K562 (cell line): ENCODE measurements around the gene PRF1. TPM values are rescaled to one million over a fixed set of nuclear protein-coding genes. Genes with fewer than 3 reads are reported as not detected.

Source experiments
- ATAC-seq: fragments of 200-7000 bp; cut with Tn5 transposase; 3 replicates; pipeline ENCODE4 v1.9.1; 2020; ENCODE audit warnings: moderate library complexity
- BruUV-seq: library from RNA; stranded (reverse); fragments of 400-500 nt; replicated peaks from 2 replicates; lab custom pipeline; 2021; lab: Mats Ljungman, UMichigan
- CTCF ChIA-PET: fragments of 300-600 bp; formaldehyde crosslinking; extraction: SDS; loops from one replicate; lab custom pipeline; 2021; ENCODE audit warnings: low intra/inter-chr PET ratio; lab: Yijun Ruan, JAX
- POLR2A ChIA-PET: fragments of 300-600, 350-650 bp; sonication (Branson Sonifier 250); formaldehyde crosslinking; extraction: SDS; loops from one replicate; lab custom pipeline; 2021; ENCODE audit warnings: antibody characterized with exemption, inconsistent platforms; lab: Yijun Ruan, JAX
- DNase-seq, 4 experiments: peaks; one replicate each; pipeline versions ENCODE4 v3.0.0 to v3.0.0-alpha.2; 2011 to 2018; ENCODE audit warnings: low spot score in 3 of 4, mixed read lengths in 3 of 4; ENCODE audit errors: extremely low read depth in 1 of 4
- FAIRE-seq: peaks from 2 replicates; lab custom pipeline; 2011; peaks lifted over from hg19 to GRCh38; lab: Jason Lieb, UNC
- H2AFZ ChIP-seq: 2 replicates; pipeline ENCODE4 v1.6.0; 2011; ENCODE audit warnings: low read depth, low read length, control low read depth, inconsistent platforms
- H3K27ac ChIP-seq: fragments of 200-600 bp; 3 replicates; pipeline ENCODE4 v1.8.0; 2011; ENCODE audit warnings: low read depth, mild to moderate bottlenecking, control low read depth, inconsistent platforms, low read length, moderate library complexity, mixed read lengths; ENCODE audit errors: extremely low read depth
- H3K27me3 ChIP-seq, 2 experiments: fragments of 300-600 bp in 1 of 2; 2 replicates in 1 of 2; 3 replicates in 1 of 2; pipeline versions ENCODE4 v1.6.0 to v1.8.0; 2011; ENCODE audit warnings: inconsistent platforms in 2 of 2, low read length in 2 of 2, mild to moderate bottlenecking in 1 of 2, mixed read lengths in 1 of 2, moderate library complexity in 1 of 2; ENCODE audit not compliant: control insufficient read depth in 2 of 2, insufficient read depth in 2 of 2
- H3K36me3 ChIP-seq: fragments of 300-600 bp; 3 replicates; pipeline ENCODE4 v1.8.0; 2011; ENCODE audit warnings: mild to moderate bottlenecking, low read length, inconsistent platforms; ENCODE audit not compliant: control insufficient read depth, insufficient read depth
- H3K4me1 ChIP-seq, 2 experiments: fragments of 200-600 bp in 1 of 2; replicated peaks in 1 of 2; 2 replicates in 1 of 2; 3 replicates in 1 of 2; pipeline versions ENCODE4 v1.5.1 to v1.8.0; 2011; ENCODE audit warnings: inconsistent platforms in 2 of 2, low read length in 2 of 2, mild to moderate bottlenecking in 1 of 2, mixed read lengths in 1 of 2, moderate library complexity in 1 of 2; ENCODE audit not compliant: control insufficient read depth in 2 of 2, insufficient read depth in 2 of 2
- H3K4me2 ChIP-seq: 2 replicates; pipeline ENCODE4 v1.6.1; 2011; ENCODE audit warnings: low read length, control low read depth, inconsistent platforms, mixed read lengths; ENCODE audit not compliant: insufficient read depth
- H3K4me3 ChIP-seq: fragments of 200-600 bp; sonication (generic), shearing (Covaris generic); 2 replicates; pipeline ENCODE4 v1.5.1; 2016; ENCODE audit warnings: control low read depth, inconsistent platforms
- H3K79me2 ChIP-seq: fragments of 200-600 bp; 3 replicates; pipeline ENCODE4 v1.8.0; 2011; ENCODE audit warnings: low read length, inconsistent platforms; ENCODE audit not compliant: control insufficient read depth, insufficient read depth
- H3K9ac ChIP-seq, 2 experiments: 2 replicates each; pipeline versions ENCODE4 v1.6.0 to v1.6.1; 2011; ENCODE audit warnings: low read depth in 2 of 2, low read length in 2 of 2, control low read depth in 1 of 2, inconsistent platforms in 1 of 2, mild to moderate bottlenecking in 1 of 2, mixed read lengths in 1 of 2; ENCODE audit not compliant: insufficient read depth in 1 of 2
- H3K9me1 ChIP-seq: one replicate; pipeline ENCODE4 v1.6.0; 2011; ENCODE audit warnings: inconsistent platforms, mild to moderate bottlenecking, low read length, moderate library complexity; ENCODE audit not compliant: control insufficient read depth, insufficient read depth
- H3K9me3 ChIP-seq: replicated peaks from 2 replicates; pipeline ENCODE4 v1.5.1; 2011; ENCODE audit warnings: low read depth, low read length, inconsistent platforms; ENCODE audit not compliant: control insufficient read depth, insufficient read depth
- H4K20me1 ChIP-seq: replicated peaks from 2 replicates; pipeline ENCODE4 v1.6.1; 2011; ENCODE audit warnings: low read length, inconsistent platforms, mixed read lengths; ENCODE audit not compliant: control insufficient read depth, insufficient read depth
- ARID4B ChIP-seq: sonication (generic); formaldehyde crosslinking; IDR thresholded peaks from 2 replicates; pipeline ENCODE4 v1.8.0; 2022; ENCODE audit warnings: mild to moderate bottlenecking, missing genetic modification reagents
- ESRRA ChIP-seq: fragments of 450-650 bp; IDR thresholded peaks from 2 replicates; pipeline ENCODE4 v1.6.1; 2014; ENCODE audit warnings: low read depth, mild to moderate bottlenecking, moderate library complexity, borderline replicate concordance
- HDGF ChIP-seq: fragments of 450-650 bp; IDR thresholded peaks from 2 replicates; pipeline ENCODE4 v1.6.1; 2016
- NEUROD1 ChIP-seq: fragments of 150-350 bp; IDR thresholded peaks from 2 replicates; pipeline ENCODE4 v1.6.1; 2014; ENCODE audit warnings: borderline replicate concordance, low read length, low read depth; ENCODE audit not compliant: partially characterized antibody
- RCOR1 ChIP-seq, 2 experiments: IDR thresholded peaks; 2 replicates each; pipeline ENCODE4 v1.6.1; 2012; ENCODE audit warnings: low read depth in 2 of 2, low read length in 2 of 2, borderline replicate concordance in 1 of 2, improper control_type of control experiment in 1 of 2
- SMARCC2 ChIP-seq: fragments of 450-650 bp; IDR thresholded peaks from 2 replicates; pipeline ENCODE4 v1.6.1; 2017; ENCODE audit warnings: antibody characterized with exemption, moderate library complexity, mild to moderate bottlenecking, low read depth
- TFAP4 ChIP-seq: sonication (generic); formaldehyde crosslinking; IDR thresholded peaks from 2 replicates; pipeline ENCODE4 v1.8.0; 2022; ENCODE audit warnings: missing genetic modification reagents, mild to moderate bottlenecking, moderate library complexity, borderline replicate concordance
- THRAP3 ChIP-seq: fragments of 450-650 bp; IDR thresholded peaks from 2 replicates; pipeline ENCODE4 v1.6.1; 2016; ENCODE audit warnings: mild to moderate bottlenecking, inconsistent platforms, borderline replicate concordance
- ZNF384 ChIP-seq: IDR thresholded peaks from 2 replicates; pipeline ENCODE4 v1.6.1; 2012; ENCODE audit warnings: low read depth, low read length, improper control_type of control experiment
- WGBS: fragments of 100-300 bp; shearing (Covaris generic); methylation state at CpG from one replicate; pipeline ENCODE4 v1.1.6; 2016; ENCODE audit warnings: low coverage, mixed read lengths; ENCODE audit not compliant: insufficient coverage; ENCODE audit errors: missing lambda C conversion rate; 5-methylcytosine and 5-hydroxymethylcytosine counted together
- in situ Hi-C: fragments of 300-500 bp; cut with MboI; formaldehyde crosslinking; loops from 4 replicates; pipeline ENCODE4 v1.15.0; 2018; ENCODE audit warnings: inconsistent platforms, mixed read lengths
- intact Hi-C: fragments of 100-400 bp; cut with micrococcal nuclease; formaldehyde crosslinking; loops from 2 replicates; pipeline ENCODE4 v1.14.2; 2022
- polyA plus RNA-seq, 8 experiments: library from polyadenylated mRNA; depleted of rRNA in 4 of 8; stranded (reverse) in 5 of 8; unstranded in 3 of 8; fragments of >200 nt; fragmentation: Nextera tagmentation in 2 of 8; fragmentation: Illumina TruSeq in 1 of 8; extraction: Ambion mirVana in 2 of 8; extraction: Trizol in 1 of 8; gene quantifications; 2 replicates each; pipeline versions ENCODE4 v1.2.1 to v1.2.3, GENCODE V29; 2011 to 2014; ENCODE audit warnings: inconsistent platforms in 1 of 8, missing spikeins in 1 of 8
- total RNA-seq, 7 experiments: library from RNA; depleted of rRNA in 6 of 7; stranded (reverse); fragments of >200 nt in 6 of 7; fragmentation: Illumina TruSeq in 2 of 7; extraction: Trizol in 2 of 7; gene quantifications; 2 replicates each; pipeline versions ENCODE4 v1.2.1 to v1.2.3, GENCODE V29; 2011 to 2021; ENCODE audit warnings: low replicate concordance in 1 of 7

The PRF1 gene
- total and polyA plus RNA-seq, 9 of the 15 experiments (the other 6 are each of a cell fraction or from before 2014, with no cell fraction given): 3.8 to 8.6 (median 6.3) TPM

GRCh38 chr10:70603449-70603801 is 884 bp upstream of the PRF1 start (continued):
- no peak for TF ChIP-seq HDGF
- no peak for TF ChIP-seq ARID4B (CRISPR knock-in tag)
- TF ChIP-seq RCOR1 (IDR thresholded peaks at IDR 0.05; ENCODE audit: borderline replicate concordance in 1 of 2, low read depth in 2 of 2, low read length in 2 of 2): 0 out of 4 replicates have a peak, but pooled peaks of 1 of the 2 experiments have one; percentile 3
- TF ChIP-seq THRAP3: no peak
- TF ChIP-seq ESRRA: no peak

- Histone ChIP-seq H2AFZ (peak overlapping the region; percentile 58), H3K4me2 (0 out of 2 replicates have a peak overlapping the region, but pooled peaks have one; percentile 9), H3K79me2 (no peaks in the 10 kb centered on the region; the same call in 2 of the 3 replicates), H3K9me3 (no peaks in the 10 kb centered on the region), H4K20me1 (no peaks in the 10 kb centered on the region), H3K9me1 (no peaks in the 10 kb centered on the region), H3K36me3 (no peaks in the 10 kb centered on the region), H3K27me3 (no peaks in the 10 kb centered on the region), H3K4me3 (no peak overlapping the region)
- BruUV-seq: no TSS peak
- DNase-seq (no peak), FAIRE-seq (no peak)
- POLR2A ChIA-PET: interaction anchor here (1.0 to 1.3 kb wide), 3 partner anchors 9 to 44 kb away, joined by 3 read pairs; no protein-coding TSS in a partner anchor
- TF ChIP-seq TFAP4 (CRISPR knock-in tag): no peak
- no peak for TF ChIP-seq SMARCC2
- TF ChIP-seq ZNF384: peak; percentile 43; the same call in 1 of the 2 replicates
- no peak for TF ChIP-seq NEUROD1
- TF ChIP-seq, all 486 proteins: peak for 1
- in situ Hi-C loops: no loop called here
- H3K27ac ChIP-seq: 0 out of 3 replicates have a peak overlapping the region, but pooled peaks have one; percentile 15
- H3K9ac ChIP-seq: peak overlapping the region in 1 of 2 experiments; percentile 84; a peak in 2 of 4 replicates
- ATAC-seq: no peak
- peaks cover 64 to 65% of the 10 kb centered on the region in 2 experiments for H3K4me1 ChIP-seq
- CTCF ChIA-PET: no interaction called here
- 42% methylated on average over 2 of the region's 5 CpGs for WGBS
- intact Hi-C loops: no loop called here
Observed at GRCh38 chr10:70601746-70602145, 795 bp downstream of the PRF1 start.
